Caki2 (cell line): Measurements from ENCODE around the gene ACTN3. TPM values are rescaled to one million over a fixed set of nuclear protein-coding genes. Genes with fewer than 3 reads are reported as not detected.
"Not testable (repeated sequence)": the region's sequence is repeated elsewhere in the genome, so short reads cannot be mapped to it uniquely, and the experiment has no call there.

Experiments
- DNase-seq: peaks from one replicate; pipeline ENCODE4 v3.0.0-alpha.2; 2015; ENCODE audit warnings: low read depth
- in situ Hi-C: cut with HindIII; loops from 2 replicates; pipeline ENCODE4 v1.10.0; 2016; ENCODE audit warnings: low sequenced_read_pairs, low pct_unique_long_range_greater_than_20kb, mixed read lengths
- total RNA-seq: library from RNA; depleted of rRNA; stranded (reverse); fragments of >200 nt; shearing (Covaris generic); gene quantifications from 2 replicates; pipeline ENCODE4 v1.2.3, GENCODE V29; 2014; ENCODE audit warnings: low replicate concordance

Gene ACTN3
- total RNA-seq, 1 experiment from 2014 or later, result not detected

GRCh38 chr11:66561178-66561974 is 14.7 kb downstream of the ACTN3 start:
- DNase-seq, result no peak
- in situ Hi-C loops, result no loop called here

- in situ Hi-C loops, result no loop called here
- DNase-seq, result no peak
Observed at GRCh38 chr11:66561975-66562248, 15.2 kb downstream of the ACTN3 start.

GRCh38 chr11:66562275-66562674 is 15.6 kb downstream of the ACTN3 start:
- no peak for DNase-seq
- in situ Hi-C loops, result no loop called here

GRCh38 chr11:66562907-66563583 is 16.3 kb downstream of the ACTN3 start:
- no peak for DNase-seq
- in situ Hi-C loops, result no loop called here

GRCh38 chr11:66563832-66564231 is 17.1 kb downstream of the ACTN3 start:
- in situ Hi-C loops, result no loop called here
- no peak for DNase-seq

- in situ Hi-C loops, result no loop called here
- DNase-seq, result no peak
Observed at GRCh38 chr11:66564538-66564937, 17.8 kb downstream of the ACTN3 start.

- DNase-seq, result no peak
- in situ Hi-C loops, result no loop called here
Observed at GRCh38 chr11:66564984-66565383, 18.3 kb downstream of the ACTN3 start.

GRCh38 chr11:66566221-66566620 is 19.5 kb downstream of the ACTN3 start:
- no peak for DNase-seq
- in situ Hi-C loops, result no loop called here

- in situ Hi-C loops, result no loop called here
- no peak for DNase-seq
Observed at GRCh38 chr11:66567787-66568123, 21.1 kb downstream of the ACTN3 start.

- no peak for DNase-seq
- in situ Hi-C loops, result no loop called here
Observed at GRCh38 chr11:66568124-66568916, 21.6 kb downstream of the ACTN3 start, which contains the start of gene CTSF. CTSF (minus strand) TSS chr11:66568606; CDS start chr11:66568486, 120 bp downstream.

- in situ Hi-C loops, result no loop called here
- DNase-seq, result no peak
Observed at GRCh38 chr11:66569076-66569475, 22.4 kb downstream of the ACTN3 start.

GRCh38 chr11:66570079-66570849 is 23.6 kb downstream of the ACTN3 start:
- in situ Hi-C loops, result no loop called here
- no peak for DNase-seq

- in situ Hi-C loops, result no loop called here
- no peak for DNase-seq
Observed at GRCh38 chr11:66570850-66571180, 24.1 kb downstream of the ACTN3 start.

- no peak for DNase-seq
- in situ Hi-C loops, result no loop called here
Observed at GRCh38 chr11:66579017-66579606, 32.4 kb downstream of the ACTN3 start.

GRCh38 chr11:66580803-66581202 is 34.1 kb downstream of the ACTN3 start:
- DNase-seq, result no peak
- in situ Hi-C loops, result no loop called here

- in situ Hi-C loops, result no loop called here
- no peak for DNase-seq
Observed at GRCh38 chr11:66581261-66581660, 34.6 kb downstream of the ACTN3 start.

GRCh38 chr11:66582565-66583147 is 36.0 kb downstream of the ACTN3 start:
- DNase-seq, in situ Hi-C loops: not testable (repeated sequence)

- in situ Hi-C loops, result not testable (repeated sequence)
Observed at GRCh38 chr11:66585447-66585846, 38.7 kb downstream of the ACTN3 start.

More at GRCh38 chr11:66585447-66585846, 38.7 kb downstream of the ACTN3 start:
- not testable (repeated sequence) for DNase-seq
